ENCODE measurements around the gene LGALS9. TPM values are rescaled to one million over a fixed set of nuclear protein-coding genes. Genes with fewer than 3 reads are reported as not detected.

LGALS9 gene
- polyA plus RNA-seq, 4 donors, result 31.0 to 240 (median 68.4) TPM

DNA sequence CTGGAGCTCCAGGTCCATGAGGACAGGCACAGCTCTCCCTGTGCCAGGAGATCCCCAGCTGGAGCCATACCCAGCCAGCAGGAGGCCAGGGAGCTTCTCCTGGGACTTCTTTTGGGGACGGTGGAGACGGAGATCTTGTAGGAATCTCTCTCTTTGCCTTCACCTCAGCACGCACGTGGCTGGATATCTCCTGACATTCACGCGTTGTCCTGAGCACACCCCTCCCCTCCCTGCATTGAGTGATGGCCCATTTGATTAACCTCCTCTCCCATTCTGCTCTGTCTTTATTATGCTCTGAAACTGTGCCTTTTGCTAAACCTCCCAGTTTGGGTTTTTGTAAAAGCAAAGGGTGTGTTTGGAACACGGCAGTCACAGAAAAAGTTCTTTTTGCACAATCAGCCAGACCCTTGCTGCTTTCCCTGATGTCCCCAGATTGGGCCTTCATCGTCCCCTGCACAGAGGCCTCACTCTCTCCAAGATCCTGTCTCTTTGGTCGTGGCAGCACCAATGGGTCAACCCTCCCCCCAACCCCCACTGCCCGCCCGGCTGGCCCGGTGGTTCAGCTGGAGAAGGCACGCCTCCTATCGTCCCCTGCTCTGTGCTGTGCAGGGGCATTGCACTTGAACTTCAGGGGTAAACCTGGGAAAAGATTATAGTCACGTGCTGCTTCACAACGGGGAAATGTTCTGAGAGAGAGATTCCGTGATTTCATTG, 32.5 kb upstream of the LGALS9 start:
- DNase-seq, result no peak
- peaks cover 0 to 73% (median 0%) of the 10 kb centered on the region in 3 donors for H3K36me3 ChIP-seq (ENCODE audit: control insufficient read depth in 3 of 3, insufficient read depth in 2 of 3, low read depth in 1 of 3, low read length in 3 of 3)
- H3K27ac ChIP-seq (ENCODE audit: low read depth in 1 of 3, low read length in 2 of 3), result no peak overlapping the region
- H3K4me1 ChIP-seq (ENCODE audit: control insufficient read depth in 3 of 3, insufficient read depth in 2 of 3, low read depth in 1 of 3, low read length in 2 of 3), result peaks cover 0 to 1% (median 0%) of the 10 kb centered on the region in 3 donors
- H3K4me3 ChIP-seq (ENCODE audit: low read depth in 1 of 3, low read length in 3 of 3), result no peak overlapping the region
- 85 to 91% (median 90%) methylated on average over 17 of the region's 17 CpGs for WGBS, 3 donors
- FAIRE-seq, result no peak
- H3K27me3 ChIP-seq (ENCODE audit: control insufficient read depth in 3 of 3, insufficient read depth in 3 of 3, low read length in 3 of 3), result no peaks in the 10 kb centered on the region
- H3K9me3 ChIP-seq (ENCODE audit: control insufficient read depth in 2 of 2, insufficient read depth in 1 of 2, low read depth in 1 of 2, low read length in 1 of 2), result no peaks in the 10 kb centered on the region

DNA sequence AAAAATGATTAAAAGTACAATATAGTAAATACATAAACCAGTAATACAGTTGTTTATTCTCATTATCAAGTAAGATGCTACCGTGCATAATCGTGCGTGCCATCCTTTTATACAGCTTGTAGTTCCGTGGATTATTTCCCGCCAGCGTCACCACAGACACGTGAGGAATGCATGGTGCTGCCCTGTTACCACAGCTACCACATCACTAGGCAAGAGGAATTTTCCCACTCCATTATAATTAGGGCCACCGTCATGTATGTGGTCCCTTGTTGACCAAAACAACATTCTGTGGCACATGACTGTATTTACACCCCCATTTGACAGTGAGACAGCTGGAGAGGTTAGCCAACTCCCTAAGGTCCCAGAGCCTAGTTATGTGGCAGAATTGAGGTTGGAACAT, 30.5 kb upstream of the LGALS9 start:
- FAIRE-seq (no peak), DNase-seq (no peak)
- H3K27ac ChIP-seq (ENCODE audit: low read depth in 1 of 3, low read length in 2 of 3), result no peak overlapping the region

DNA sequence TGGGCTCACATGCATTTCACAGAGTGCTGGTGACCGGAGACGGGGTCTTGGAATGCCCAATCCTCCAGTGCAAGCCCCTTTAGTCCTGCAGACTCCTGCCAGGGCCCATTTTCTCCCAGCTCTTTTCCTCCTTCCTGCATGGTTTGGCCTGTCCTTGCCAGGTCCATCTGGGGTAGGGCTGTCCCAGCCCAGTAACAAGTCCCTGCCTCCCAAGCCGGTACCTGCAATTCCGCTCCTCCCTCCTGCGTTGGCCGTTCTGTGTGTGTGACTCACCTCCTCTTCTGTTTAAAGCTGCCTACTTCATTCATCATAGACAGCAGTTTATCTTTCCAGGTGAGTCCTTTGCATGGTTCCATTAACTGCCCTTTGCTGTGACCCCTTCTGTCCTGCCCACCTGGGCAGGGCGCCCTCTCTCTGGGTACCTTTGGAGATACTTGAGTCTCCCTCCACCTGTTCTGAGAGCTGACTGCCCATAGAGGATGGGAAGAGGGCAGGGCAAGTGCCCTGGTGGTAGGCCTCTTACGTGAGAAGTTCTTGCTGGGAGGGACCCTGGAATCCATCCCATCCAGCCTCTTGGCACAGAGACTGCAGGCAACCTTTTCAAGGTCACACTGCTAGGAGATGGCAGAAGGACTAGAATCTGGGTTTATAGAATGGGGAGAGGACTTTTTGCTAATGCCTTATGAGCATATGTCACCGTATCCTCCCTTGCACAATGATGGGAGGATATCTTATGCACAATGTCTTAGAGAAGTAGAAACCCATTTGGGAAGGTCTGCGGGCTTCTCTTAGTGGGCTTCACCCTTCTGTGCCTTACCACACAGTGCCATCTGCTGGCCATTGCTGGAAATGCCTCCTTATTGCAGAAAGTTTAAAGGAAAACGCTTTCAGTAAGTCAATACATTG, 29.7 kb upstream of the LGALS9 start:
- Histone ChIP-seq H3K4me1 (ENCODE audit: control insufficient read depth in 3 of 3, insufficient read depth in 2 of 3, low read depth in 1 of 3, low read length in 2 of 3) (peaks cover 0 to 4% (median 0%) of the 10 kb centered on the region in 3 donors), H3K4me3 (ENCODE audit: low read depth in 1 of 3, low read length in 3 of 3) (no peak overlapping the region), H3K36me3 (ENCODE audit: control insufficient read depth in 3 of 3, insufficient read depth in 2 of 3, low read depth in 1 of 3, low read length in 3 of 3) (peaks cover 0 to 77% (median 0%) of the 10 kb centered on the region in 3 donors), H3K9me3 (ENCODE audit: control insufficient read depth in 2 of 2, insufficient read depth in 1 of 2, low read depth in 1 of 2, low read length in 1 of 2) (no peaks in the 10 kb centered on the region), H3K27me3 (ENCODE audit: control insufficient read depth in 3 of 3, insufficient read depth in 3 of 3, low read length in 3 of 3) (no peaks in the 10 kb centered on the region), H3K27ac (ENCODE audit: low read depth in 1 of 3, low read length in 2 of 3) (no peak overlapping the region)
- WGBS, 3 donors, result 59 to 65% (median 60%) methylated on average over 11 of the region's 11 CpGs
- DNase-seq (peak; percentile 74 to 80), FAIRE-seq (no peak)

More for the DNA sequence above, 30.5 kb upstream of the LGALS9 start:
- no peaks in the 10 kb centered on the region for H3K27me3 ChIP-seq (ENCODE audit: control insufficient read depth in 3 of 3, insufficient read depth in 3 of 3, low read length in 3 of 3)
- peaks cover 0 to 76% (median 0%) of the 10 kb centered on the region in 3 donors for H3K36me3 ChIP-seq (ENCODE audit: control insufficient read depth in 3 of 3, insufficient read depth in 2 of 3, low read depth in 1 of 3, low read length in 3 of 3)
- H3K4me3 ChIP-seq (ENCODE audit: low read depth in 1 of 3, low read length in 3 of 3), result no peak overlapping the region
- WGBS, 3 donors, result 88 to 94% (median 91%) methylated on average over 8 of the region's 8 CpGs
- H3K4me1 ChIP-seq (ENCODE audit: control insufficient read depth in 3 of 3, insufficient read depth in 2 of 3, low read depth in 1 of 3, low read length in 2 of 3), result peaks cover 0 to 4% (median 0%) of the 10 kb centered on the region in 3 donors
- no peaks in the 10 kb centered on the region for H3K9me3 ChIP-seq (ENCODE audit: control insufficient read depth in 2 of 2, insufficient read depth in 1 of 2, low read depth in 1 of 2, low read length in 1 of 2)

DNA sequence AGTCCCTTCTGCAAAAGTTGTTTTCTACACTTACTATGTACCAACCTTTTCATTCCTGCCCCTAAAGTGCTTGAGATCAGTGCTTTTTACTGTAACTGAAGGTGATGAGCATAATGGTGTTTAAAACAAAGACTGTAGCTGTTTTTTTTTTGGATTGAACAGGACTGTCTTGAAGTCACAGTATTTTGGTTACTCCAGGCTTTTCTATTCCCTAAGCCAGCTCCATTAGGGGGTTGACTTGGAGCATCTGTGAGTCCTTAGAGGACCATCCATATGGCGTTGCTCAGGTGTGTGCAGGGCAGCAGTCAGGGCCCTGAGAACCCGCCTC, 29.0 kb upstream of the LGALS9 start:
- WGBS, 3 donors, result 52 to 82% (median 56%) methylated on average over 2 of the region's 2 CpGs
- Histone ChIP-seq H3K27me3 (ENCODE audit: control insufficient read depth in 3 of 3, insufficient read depth in 3 of 3, low read length in 3 of 3) (no peaks in the 10 kb centered on the region), H3K36me3 (ENCODE audit: control insufficient read depth in 3 of 3, insufficient read depth in 2 of 3, low read depth in 1 of 3, low read length in 3 of 3) (peaks cover 0 to 76% (median 0%) of the 10 kb centered on the region in 3 donors), H3K27ac (ENCODE audit: low read depth in 1 of 3, low read length in 2 of 3) (no peak overlapping the region), H3K4me1 (ENCODE audit: control insufficient read depth in 3 of 3, insufficient read depth in 2 of 3, low read depth in 1 of 3, low read length in 2 of 3) (peaks cover 0 to 4% (median 0%) of the 10 kb centered on the region in 3 donors), H3K9me3 (ENCODE audit: control insufficient read depth in 2 of 2, insufficient read depth in 1 of 2, low read depth in 1 of 2, low read length in 1 of 2) (no peaks in the 10 kb centered on the region), H3K4me3 (ENCODE audit: low read depth in 1 of 3, low read length in 3 of 3) (no peak overlapping the region)
- no peak for DNase-seq
- no peak for FAIRE-seq

DNA sequence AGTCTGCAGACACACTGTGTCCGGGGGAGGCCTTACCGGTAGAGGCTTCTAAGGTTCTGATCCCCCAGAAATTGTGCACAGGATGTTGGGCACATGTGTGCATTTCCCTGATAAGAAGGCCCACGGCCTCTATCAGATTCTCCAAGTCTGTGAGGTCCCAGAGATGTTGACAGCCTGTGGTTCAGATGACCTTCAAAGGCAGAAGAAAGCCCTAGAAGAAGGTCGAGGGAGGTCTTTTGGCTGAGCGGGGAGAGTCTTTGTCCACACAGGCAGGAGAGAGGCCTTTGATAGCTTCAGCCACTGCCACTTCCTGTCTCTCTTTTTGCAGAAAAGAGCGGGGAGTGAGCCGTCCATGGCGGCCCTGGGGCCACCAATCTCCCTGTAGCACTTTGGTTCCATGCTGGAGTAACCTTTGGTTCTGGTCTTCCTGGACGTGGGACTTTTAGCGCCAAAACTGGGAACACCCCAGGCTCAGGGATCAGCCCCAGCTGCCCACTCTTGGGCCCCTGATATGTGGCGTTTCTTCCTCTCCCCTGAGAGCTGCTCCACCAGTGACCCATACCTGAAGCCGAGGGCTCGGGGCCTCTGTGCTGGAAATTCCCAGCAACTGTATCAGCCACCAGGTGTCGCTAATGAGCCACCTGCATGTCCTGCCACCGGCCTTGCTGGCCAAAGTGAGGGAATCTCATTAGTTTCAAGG, 28.1 kb upstream of the LGALS9 start:
- Histone ChIP-seq H3K4me3 (ENCODE audit: low read depth in 1 of 3, low read length in 3 of 3) (no peak overlapping the region), H3K4me1 (ENCODE audit: control insufficient read depth in 3 of 3, insufficient read depth in 2 of 3, low read depth in 1 of 3, low read length in 2 of 3) (peaks cover 0 to 4% (median 0%) of the 10 kb centered on the region in 3 donors), H3K27me3 (ENCODE audit: control insufficient read depth in 3 of 3, insufficient read depth in 3 of 3, low read length in 3 of 3) (no peaks in the 10 kb centered on the region), H3K27ac (ENCODE audit: low read depth in 1 of 3, low read length in 2 of 3) (no peak overlapping the region), H3K36me3 (ENCODE audit: control insufficient read depth in 3 of 3, insufficient read depth in 2 of 3, low read depth in 1 of 3, low read length in 3 of 3) (peaks cover 0 to 76% (median 0%) of the 10 kb centered on the region in 3 donors), H3K9me3 (ENCODE audit: control insufficient read depth in 2 of 2, insufficient read depth in 1 of 2, low read depth in 1 of 2, low read length in 1 of 2) (no peaks in the 10 kb centered on the region)
- FAIRE-seq, result no peak
- WGBS, 3 donors, result 45 to 50% (median 48%) methylated on average over 15 of the region's 15 CpGs
- DNase-seq, result peak; percentile 65 to 83

DNA sequence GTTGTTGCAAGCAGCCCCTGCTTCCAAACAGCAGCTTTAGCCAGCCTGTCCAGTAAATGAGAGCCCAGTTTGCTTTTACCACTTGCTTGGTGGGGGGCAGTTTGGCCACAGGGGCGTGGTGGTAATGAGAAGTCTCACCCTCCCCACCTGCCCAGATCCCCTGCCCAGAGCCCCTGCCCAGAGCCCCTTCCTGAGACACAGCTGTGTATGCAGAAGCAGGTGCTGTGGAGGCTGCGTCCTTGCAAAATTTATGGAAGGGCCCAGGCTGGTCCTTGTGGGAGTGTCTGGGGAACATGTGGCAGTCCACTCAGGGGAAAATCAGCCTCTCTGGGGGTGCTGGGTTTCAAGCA, 27.6 kb upstream of the LGALS9 start:
- no peak for DNase-seq
- Histone ChIP-seq H3K4me1 (ENCODE audit: control insufficient read depth in 3 of 3, insufficient read depth in 2 of 3, low read depth in 1 of 3, low read length in 2 of 3) (peaks cover 0 to 4% (median 0%) of the 10 kb centered on the region in 3 donors), H3K27me3 (ENCODE audit: control insufficient read depth in 3 of 3, insufficient read depth in 3 of 3, low read length in 3 of 3) (no peaks in the 10 kb centered on the region), H3K4me3 (ENCODE audit: low read depth in 1 of 3, low read length in 3 of 3) (no peak overlapping the region), H3K9me3 (ENCODE audit: control insufficient read depth in 2 of 2, insufficient read depth in 1 of 2, low read depth in 1 of 2, low read length in 1 of 2) (no peaks in the 10 kb centered on the region), H3K27ac (ENCODE audit: low read depth in 1 of 3, low read length in 2 of 3) (no peak overlapping the region), H3K36me3 (ENCODE audit: control insufficient read depth in 3 of 3, insufficient read depth in 2 of 3, low read depth in 1 of 3, low read length in 3 of 3) (peaks cover 0 to 75% (median 0%) of the 10 kb centered on the region in 3 donors)
- WGBS, 3 donors, result 59 to 89% (median 83%) methylated on average over 2 of the region's 2 CpGs
- no peak for FAIRE-seq

DNA sequence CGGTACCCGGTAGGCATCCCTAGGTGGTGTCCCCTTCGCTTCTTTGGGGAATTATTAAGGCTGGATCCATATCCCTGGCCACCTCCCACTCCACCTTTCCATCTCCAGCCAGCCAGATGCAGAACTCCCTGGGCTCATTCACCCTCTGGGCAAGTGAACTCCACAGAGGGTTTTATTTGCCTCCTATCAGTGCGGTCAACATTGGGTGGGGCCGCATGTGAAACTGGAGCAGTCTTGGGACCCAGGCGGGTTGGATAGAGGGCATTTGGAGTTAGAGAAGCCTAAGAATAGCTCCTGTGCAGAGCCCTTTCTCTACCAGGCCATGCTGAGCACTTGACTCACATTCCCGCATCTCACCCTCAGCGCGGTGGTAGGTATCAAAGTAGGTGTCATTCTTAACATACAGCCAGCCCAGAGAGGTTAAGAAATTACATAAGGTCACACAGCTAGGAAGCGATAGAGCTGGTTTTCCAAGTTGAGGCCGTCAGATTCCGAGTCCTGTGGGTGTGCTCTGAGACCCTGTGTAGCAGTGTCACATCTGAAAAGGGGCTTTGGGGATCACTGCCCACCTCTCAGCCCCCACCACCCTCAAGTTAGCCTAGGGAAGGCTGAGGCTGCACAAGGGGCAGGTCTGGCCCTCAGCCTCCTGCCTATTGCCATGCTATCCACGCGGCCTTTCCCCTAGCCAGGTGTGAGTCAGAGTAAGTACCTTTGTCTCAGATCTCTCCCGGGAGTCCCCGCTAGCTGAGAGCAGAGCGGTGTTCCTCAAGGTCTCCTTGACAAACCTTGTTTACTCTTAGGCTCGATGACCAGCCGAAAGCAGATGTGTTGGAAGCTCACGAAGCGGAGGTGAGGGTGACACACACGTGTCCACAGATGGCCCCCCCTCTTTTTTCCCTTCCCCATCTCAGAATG, 26.9 kb upstream of the LGALS9 start:
- DNase-seq (peak in 1 of 2 donors; percentile 21), FAIRE-seq (no peak)
- H3K27ac ChIP-seq (ENCODE audit: low read depth in 1 of 3, low read length in 2 of 3), result no peak overlapping the region
- H3K27me3 ChIP-seq (ENCODE audit: control insufficient read depth in 3 of 3, insufficient read depth in 3 of 3, low read length in 3 of 3), result no peaks in the 10 kb centered on the region
- 83 to 93% (median 85%) methylated on average over 22 of the region's 22 CpGs for WGBS, 3 donors
- H3K9me3 ChIP-seq (ENCODE audit: control insufficient read depth in 2 of 2, insufficient read depth in 1 of 2, low read depth in 1 of 2, low read length in 1 of 2), result no peaks in the 10 kb centered on the region
- H3K4me3 ChIP-seq (ENCODE audit: low read depth in 1 of 3, low read length in 3 of 3), result no peak overlapping the region
- peaks cover 0 to 4% (median 0%) of the 10 kb centered on the region in 3 donors for H3K4me1 ChIP-seq (ENCODE audit: control insufficient read depth in 3 of 3, insufficient read depth in 2 of 3, low read depth in 1 of 3, low read length in 2 of 3)
- peaks cover 0 to 76% (median 5%) of the 10 kb centered on the region in 3 donors for H3K36me3 ChIP-seq (ENCODE audit: control insufficient read depth in 3 of 3, insufficient read depth in 2 of 3, low read depth in 1 of 3, low read length in 3 of 3)

Measured in small intestine (tissue), 7 donors.